ENCODE results near the gene CDK19. TPM values are rescaled to one million over a fixed set of nuclear protein-coding genes. Genes with fewer than 3 reads are reported as not detected.

Gene CDK19
- total and polyA plus RNA-seq, 10 of the 15 experiments (the other 5 are each of a cell fraction or from before 2014, with no cell fraction given), result 4.6 to 21.4 (median 12.4) TPM

DNA sequence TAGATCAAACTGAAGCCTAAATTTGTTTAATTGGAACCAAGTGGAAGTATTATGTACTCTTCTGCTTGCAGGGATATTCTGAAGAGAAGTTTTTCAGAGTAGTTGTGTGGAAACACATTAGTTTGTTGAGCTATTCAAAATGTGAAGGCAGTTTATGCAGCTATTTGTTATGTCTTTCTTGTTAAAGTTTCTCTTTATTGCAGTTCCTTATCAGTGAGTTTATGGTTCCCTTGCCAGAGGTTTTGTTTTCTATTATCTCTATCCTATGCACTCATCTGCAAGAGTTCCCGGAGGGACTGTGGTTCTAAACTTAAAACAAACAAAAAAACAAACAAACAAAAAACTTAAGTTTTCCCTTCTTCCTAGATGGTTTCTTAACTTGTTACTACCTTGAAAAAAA, 195.2 kb downstream of the CDK19 start (continued):
- TF ChIP-seq TAF1 (IDR thresholded peaks at IDR 0.05; ENCODE audit: borderline replicate concordance, low read depth, low read length) (no peak), YY1 (IDR thresholded peaks at IDR 0.05; ENCODE audit: low read depth, low read length) (no peak), NBN (IDR thresholded peaks at IDR 0.05) (no peak), MEF2A (IDR thresholded peaks at IDR 0.05; ENCODE audit: insufficient read depth, low read depth, low read length) (no peak), CEBPB (IDR thresholded peaks at IDR 0.05; ENCODE audit: borderline replicate concordance in 1 of 2, low read depth in 2 of 2, low read length in 2 of 2) (no peak), CREB1 (IDR thresholded peaks at IDR 0.05; ENCODE audit: low read depth) (no peak), SMARCA5 (IDR thresholded peaks at IDR 0.05) (no peak), PML (IDR thresholded peaks at IDR 0.05; ENCODE audit: low read length) (no peak)

DNA sequence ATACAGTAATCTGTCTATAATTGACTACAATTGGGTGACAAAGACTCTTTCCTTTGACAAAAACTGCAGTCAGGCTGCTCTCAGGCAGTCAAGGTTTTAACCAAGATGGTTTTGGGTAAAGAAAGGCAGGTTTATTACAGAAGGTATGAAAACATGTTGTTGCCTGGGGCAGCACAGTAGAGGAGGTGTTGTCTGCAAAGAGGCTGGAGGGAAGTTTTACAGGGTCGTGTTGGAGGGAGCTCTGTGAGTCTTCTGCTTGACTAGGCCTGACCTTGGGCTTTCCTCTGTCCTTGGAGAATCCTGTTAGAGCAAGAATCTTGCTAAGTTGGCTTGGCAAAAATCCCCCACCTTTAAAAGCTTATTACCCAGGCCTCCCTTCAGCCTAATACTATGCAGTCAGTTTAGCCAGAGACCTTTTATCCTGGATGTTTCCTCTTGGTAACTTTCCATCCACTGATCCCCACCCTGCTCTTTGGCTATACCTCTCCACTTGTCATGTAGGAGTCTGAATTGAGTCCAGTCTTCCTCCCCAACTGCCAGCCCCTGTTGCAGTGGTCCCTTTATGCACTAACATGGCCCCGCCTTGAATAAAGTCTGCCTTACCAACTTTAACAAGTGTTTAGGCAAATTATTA, 195.9 kb downstream of the CDK19 start:
- Histone ChIP-seq H3K4me1 (ENCODE audit: control insufficient read depth, insufficient read depth, low read length) (peaks cover 11% of the 10 kb centered on the region), H3K27me3 (replicated peaks in 1 of 2; ENCODE audit: control insufficient read depth in 2 of 2, insufficient read depth in 2 of 2, low read length in 1 of 2) (no peaks in the 10 kb centered on the region), H4K20me1 (ENCODE audit: control insufficient read depth, insufficient read depth) (no peaks in the 10 kb centered on the region), H2AFZ (ENCODE audit: control insufficient read depth, low read depth, low read length) (no peak overlapping the region), H3K4me3 (no peak overlapping the region), H3K9me3 (replicated peaks; ENCODE audit: control insufficient read depth, insufficient read depth, low read length) (no peaks in the 10 kb centered on the region), H3K79me2 (ENCODE audit: control insufficient read depth, insufficient read depth, low read length) (no peaks in the 10 kb centered on the region), H3K27ac (ENCODE audit: control insufficient read depth, insufficient read depth) (no peak overlapping the region), H3K4me2 (ENCODE audit: control insufficient read depth, insufficient read depth) (no peak overlapping the region), H3K36me3 (ENCODE audit: control insufficient read depth in 2 of 2, insufficient read depth in 2 of 2, low read length in 1 of 2) (peaks cover 0 to 7% of the 10 kb centered on the region in 2 experiments; a peak in 3 of 4 replicates), H3K9ac (ENCODE audit: control insufficient read depth, insufficient read depth, low read length) (no peak overlapping the region)
- ChIA-PET RAD21 (ENCODE audit: unreplicated experiment) (interaction anchor here (0.5 to 2.0 kb wide), 8 partner anchors 12 to 380 kb away, joined by 3 to 10 read pairs (median 3); no protein-coding TSS in a partner anchor), CTCF (interaction anchor here (0.5 to 2.3 kb wide), 18 partner anchors 10 to 363 kb away, joined by 3 to 22 read pairs (median 4); partner anchors contain the start of genes AMD1 and RPF2), SMC1A (ENCODE audit: uncharacterized antibody, unreplicated experiment) (interaction anchor here (0.6 to 2.4 kb wide), 11 partner anchors 29 to 1291 kb away, joined by 3 to 7 read pairs (median 4); no protein-coding TSS in a partner anchor), POLR2A (no interaction called here)
- in situ Hi-C loops (cut with MboI), result no loop called here
- no peak for ATAC-seq
- no peak for FAIRE-seq
- 43% methylated on average over 2 of the region's 2 CpGs for WGBS (ENCODE audit: insufficient coverage, insufficient replicate concordance, low lambda C conversion rate, missing lambda C conversion rate)
- TF ChIP-seq E4F1 (IDR thresholded peaks at IDR 0.05; ENCODE audit: borderline replicate concordance, partially characterized antibody) (no peak), GATAD2B (conservative IDR thresholded peaks at IDR 0.05; ENCODE audit: low read depth) (no peak)
- no peak for DNase-seq (ENCODE audit: low read depth, low spot score)
- intact Hi-C loops (cut with micrococcal nuclease; ENCODE audit: unreplicated experiment), result loop anchor here (10.0 kb wide), 1 partner anchor 325 kb away; no protein-coding TSS in a partner anchor
- no TSS peak for BruUV-seq (replicated peaks)

Data from GM12878 (cell line).